ENCODE data around the gene UVSSA. TPM values are rescaled to one million over a fixed set of nuclear protein-coding genes. Genes with fewer than 3 reads are reported as not detected.
A peak's percentile ranks its signal among the peaks of the same experiment; 100 is the strongest.

Gene UVSSA
- total and polyA plus RNA-seq, 8 donors = 9.2 to 30.9 (median 14.5) TPM

DNA sequence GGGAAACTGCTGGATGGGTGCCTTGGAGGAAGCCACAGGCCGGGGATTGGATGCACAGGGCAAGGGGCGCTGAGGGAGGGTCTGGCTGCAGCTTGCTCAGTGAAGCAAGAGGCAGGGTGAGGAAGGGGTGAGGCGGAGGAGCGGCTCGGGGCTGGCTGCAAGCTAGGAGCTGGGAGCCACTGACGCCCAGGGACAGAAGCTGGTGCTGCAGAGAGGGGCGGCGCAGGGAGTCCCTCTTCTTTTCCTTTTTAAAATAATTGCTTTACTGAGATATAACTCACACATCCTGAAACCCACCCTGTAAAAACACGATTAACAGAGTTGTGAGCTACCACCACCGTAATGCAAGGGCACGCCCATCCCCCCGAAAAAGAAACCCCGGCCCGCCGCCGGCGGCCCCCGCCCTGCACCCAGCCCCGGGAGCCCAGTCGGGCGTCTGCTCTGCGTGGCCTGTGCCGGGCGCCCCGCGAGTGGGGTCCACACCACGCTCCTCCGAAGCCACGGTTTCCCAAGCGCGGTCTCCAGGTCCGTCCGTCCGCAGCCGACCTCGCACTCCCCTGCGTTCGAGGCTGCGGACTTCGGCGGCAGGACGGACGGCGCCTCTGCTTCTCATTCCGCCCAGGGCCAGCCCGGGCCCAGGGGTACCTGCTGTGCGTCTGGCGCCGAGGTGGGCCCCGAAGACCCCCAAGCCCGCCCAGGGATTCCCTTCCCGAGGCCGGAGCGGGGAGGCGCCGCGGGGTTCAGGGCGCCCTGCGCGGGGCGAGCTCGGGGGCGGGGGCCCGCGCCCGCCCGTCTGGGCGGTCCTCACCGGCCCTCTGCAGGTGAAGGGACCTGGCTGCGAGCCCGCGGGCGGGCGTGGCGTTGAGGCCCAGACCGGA lies 866 bp upstream of the UVSSA start:
- H3K27ac ChIP-seq = peak overlapping the region; percentile 75 to 97 (median 90)
- H3K4me1 ChIP-seq = peaks cover 7 to 13% (median 8%) of the 10 kb centered on the region in 3 donors
- peak overlapping the region; percentile 35 to 97 (median 84) for H3K4me3 ChIP-seq
- H3K36me3 ChIP-seq = peaks cover 0 to 9% (median 0%) of the 10 kb centered on the region in 3 donors
- 0 to 1% methylated on average over 68 to 76 of the region's 76 CpGs for WGBS, 2 donors
- FAIRE-seq (no peak), ATAC-seq (peak; percentile 1 to 38 (median 19)), DNase-seq (peak in 5 of 6 donors; percentile 47 to 87 (median 52))
- no peaks in the 10 kb centered on the region for H3K9me3 ChIP-seq
- TF ChIP-seq, protein P1, sequence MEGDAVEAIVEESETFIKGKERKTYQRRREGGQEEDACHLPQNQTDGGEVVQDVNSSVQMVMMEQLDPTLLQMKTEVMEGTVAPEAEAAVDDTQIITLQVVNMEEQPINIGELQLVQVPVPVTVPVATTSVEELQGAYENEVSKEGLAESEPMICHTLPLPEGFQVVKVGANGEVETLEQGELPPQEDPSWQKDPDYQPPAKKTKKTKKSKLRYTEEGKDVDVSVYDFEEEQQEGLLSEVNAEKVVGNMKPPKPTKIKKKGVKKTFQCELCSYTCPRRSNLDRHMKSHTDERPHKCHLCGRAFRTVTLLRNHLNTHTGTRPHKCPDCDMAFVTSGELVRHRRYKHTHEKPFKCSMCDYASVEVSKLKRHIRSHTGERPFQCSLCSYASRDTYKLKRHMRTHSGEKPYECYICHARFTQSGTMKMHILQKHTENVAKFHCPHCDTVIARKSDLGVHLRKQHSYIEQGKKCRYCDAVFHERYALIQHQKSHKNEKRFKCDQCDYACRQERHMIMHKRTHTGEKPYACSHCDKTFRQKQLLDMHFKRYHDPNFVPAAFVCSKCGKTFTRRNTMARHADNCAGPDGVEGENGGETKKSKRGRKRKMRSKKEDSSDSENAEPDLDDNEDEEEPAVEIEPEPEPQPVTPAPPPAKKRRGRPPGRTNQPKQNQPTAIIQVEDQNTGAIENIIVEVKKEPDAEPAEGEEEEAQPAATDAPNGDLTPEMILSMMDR (IDR thresholded peaks at IDR 0.05) = no peak
- no peaks in the 10 kb centered on the region for H3K27me3 ChIP-seq
- intact Hi-C loops (cut with DNase I) = loop anchor here in 1 of 3 donors (10.0 kb wide), 1 partner anchor 211 kb away; no protein-coding TSS in a partner anchor

DNA sequence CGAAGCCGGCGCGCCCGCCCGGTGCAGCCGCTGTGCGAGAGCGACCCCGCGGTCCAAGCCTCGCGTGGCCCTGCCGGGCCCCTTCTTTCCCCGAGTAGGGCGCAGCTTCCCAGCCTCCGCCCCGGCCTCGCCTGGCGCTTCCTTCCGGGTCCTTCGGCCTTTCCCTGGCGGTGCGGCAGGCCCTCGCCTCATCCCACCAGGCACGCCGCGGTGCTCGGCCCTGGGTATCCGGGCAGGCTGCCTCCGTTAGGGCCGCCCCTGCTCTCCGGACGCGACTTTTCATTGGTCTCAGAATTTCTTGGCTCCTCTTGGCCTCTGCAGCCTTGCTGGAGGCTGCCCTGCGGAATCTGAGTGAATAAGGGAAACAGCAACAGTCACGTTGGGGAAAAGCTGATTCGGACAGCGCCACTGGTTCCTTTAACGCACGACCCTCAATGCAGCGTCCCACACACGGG lies 429 bp downstream of the UVSSA start:
- H3K27ac ChIP-seq = peak overlapping the region; percentile 95 to 98 (median 96)
- ATAC-seq = peak; percentile 17 to 50 (median 28)
- FAIRE-seq = no peak
- no peaks in the 10 kb centered on the region for H3K9me3 ChIP-seq
- H3K4me1 ChIP-seq = peaks cover 7 to 13% (median 8%) of the 10 kb centered on the region in 3 donors
- no peaks in the 10 kb centered on the region for H3K36me3 ChIP-seq
- intact Hi-C loops (cut with DNase I) = loop anchor here in 1 of 3 donors (10.0 kb wide), 1 partner anchor 213 kb away; no protein-coding TSS in a partner anchor
- peak overlapping the region; percentile 71 to 97 (median 83) for H3K4me3 ChIP-seq
- H3K27me3 ChIP-seq = no peaks in the 10 kb centered on the region
- TF ChIP-seq, protein P1 (IDR thresholded peaks at IDR 0.05) = no peak
- peak; percentile 66 to 91 (median 83) for DNase-seq
- WGBS, 2 donors = 0% methylated on average over 33 to 43 of the region's 43 CpGs

DNA sequence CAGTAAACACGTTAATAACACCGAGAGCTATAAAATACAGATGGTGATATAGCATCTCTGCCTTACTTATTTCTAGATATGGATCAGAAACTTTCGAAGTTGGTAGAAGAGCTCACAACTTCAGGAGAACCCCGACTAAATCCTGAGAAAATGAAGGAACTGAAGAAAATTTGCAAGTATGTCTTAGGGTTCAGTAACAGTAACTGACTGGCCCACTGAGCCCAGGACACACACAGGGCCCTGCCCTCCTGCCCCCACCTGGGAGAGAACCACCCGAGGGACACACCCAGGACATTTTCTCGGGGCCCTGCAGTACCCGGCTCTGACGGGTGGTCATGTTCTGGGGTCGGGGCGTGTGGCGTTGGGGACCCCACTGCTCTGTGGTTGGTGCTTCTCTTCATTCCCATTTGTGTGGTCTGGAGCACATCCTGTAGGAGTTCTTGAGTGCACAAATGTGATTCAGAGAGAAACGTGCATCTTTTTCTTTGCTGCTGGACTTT lies 1.1 kb downstream of the UVSSA start:
- H3K36me3 ChIP-seq = no peaks in the 10 kb centered on the region
- H3K9me3 ChIP-seq = no peaks in the 10 kb centered on the region
- H3K4me3 ChIP-seq = peak overlapping the region; percentile 71 to 97 (median 83)
- intact Hi-C loops (cut with DNase I) = loop anchor here in 1 of 3 donors (10.0 kb wide), 1 partner anchor 213 kb away; no protein-coding TSS in a partner anchor
- ATAC-seq (no peak), DNase-seq (peak in 2 of 6 donors; percentile 42 to 62), FAIRE-seq (no peak)
- peak overlapping the region; percentile 95 to 98 (median 96) for H3K27ac ChIP-seq
- TF ChIP-seq, protein P1 (IDR thresholded peaks at IDR 0.05) = no peak
- no peaks in the 10 kb centered on the region for H3K27me3 ChIP-seq
- 61 to 63% methylated on average over 12 of the region's 12 CpGs for WGBS, 2 donors
- peaks cover 7 to 13% (median 8%) of the 10 kb centered on the region in 3 donors for H3K4me1 ChIP-seq

DNA sequence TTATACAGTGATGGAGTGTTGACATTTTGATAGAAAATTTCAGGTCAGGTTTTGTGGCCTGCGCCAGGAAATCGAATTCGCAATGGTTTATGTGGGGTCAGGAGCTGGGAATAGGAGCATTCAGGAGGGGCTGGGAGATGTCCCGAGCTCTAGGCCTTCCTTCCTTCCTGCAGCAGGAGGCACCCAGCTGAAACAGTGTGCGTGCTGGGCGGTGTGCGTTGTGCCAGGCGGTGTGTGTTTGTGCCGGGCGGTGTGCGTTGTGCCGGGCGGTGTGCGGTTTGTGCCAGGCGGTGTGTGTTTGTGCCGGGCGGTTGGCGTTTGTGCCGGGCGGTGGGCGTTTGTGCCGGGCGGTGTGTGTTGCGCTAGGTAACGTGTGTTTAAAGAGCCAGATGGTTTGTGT lies 1.7 kb downstream of the UVSSA start:
- FAIRE-seq (no peak), DNase-seq (peak in 2 of 6 donors; percentile 25 to 47), ATAC-seq (no peak)
- Histone ChIP-seq H3K27me3 (no peaks in the 10 kb centered on the region), H3K4me1 (peaks cover 7 to 13% (median 8%) of the 10 kb centered on the region in 3 donors), H3K9me3 (no peaks in the 10 kb centered on the region), H3K4me3 (no peak overlapping the region), H3K27ac (peak overlapping the region in 1 of 4 donors; percentile 97), H3K36me3 (no peaks in the 10 kb centered on the region)
- TF ChIP-seq, protein P1 (IDR thresholded peaks at IDR 0.05) = no peak
- intact Hi-C loops (cut with DNase I) = loop anchor here in 1 of 3 donors (10.0 kb wide), 1 partner anchor 214 kb away; no protein-coding TSS in a partner anchor
- 87 to 90% methylated on average over 25 of the region's 25 CpGs for WGBS, 2 donors

Measured in pancreas (tissue), 10 donors.